ENCODE results near the gene NCK2. TPM values are rescaled to one million over a fixed set of nuclear protein-coding genes. Genes with fewer than 3 reads are reported as not detected.

NCK2 gene
- polyA plus RNA-seq, 3 donors, result 2.5 to 18.2 (median 7.6) TPM

DNA sequence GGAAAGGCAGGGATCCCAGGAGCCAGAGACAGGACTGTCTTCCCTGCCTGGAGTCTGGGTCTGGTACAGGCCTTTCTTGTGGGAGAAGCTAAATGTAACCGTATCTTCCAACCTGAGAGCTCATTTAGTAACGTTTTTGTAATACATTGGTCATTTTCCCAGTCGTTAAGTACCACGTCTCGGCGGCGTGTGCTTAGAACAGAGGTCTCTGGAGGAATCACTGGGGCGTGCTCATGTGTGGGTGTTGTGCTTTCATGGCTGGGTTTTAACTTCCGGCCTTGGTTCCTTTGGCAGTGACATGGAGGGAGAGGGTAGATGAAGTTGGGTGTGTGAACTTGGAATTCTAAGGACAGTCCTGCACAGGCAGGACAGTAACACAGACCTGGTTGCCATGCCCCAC lies 79.7 kb downstream of the NCK2 start:
- Histone ChIP-seq H3K79me2 (ENCODE audit: insufficient read depth, low read length) (peaks cover 6% of the 10 kb centered on the region), H3K4me1 (ENCODE audit: control insufficient read depth in 1 of 2, insufficient read depth in 2 of 2, low read length in 2 of 2) (peaks cover 19 to 20% of the 10 kb centered on the region in 2 donors), H2AFZ (ENCODE audit: insufficient read depth, low read depth, low read length, poor library complexity, severe bottlenecking) (no peak overlapping the region), H3K27me3 (ENCODE audit: control insufficient read depth in 2 of 2, insufficient read depth in 2 of 2, low read length in 2 of 2) (no peaks in the 10 kb centered on the region), H3K9ac (ENCODE audit: insufficient read depth, low read length, poor library complexity, severe bottlenecking) (no peak overlapping the region), H3K4me3 (replicated peaks in 1 of 3; ENCODE audit: low read depth in 2 of 3, low read length in 3 of 3) (no peak overlapping the region), H3K4me2 (replicated peaks; ENCODE audit: extremely low read depth, low read length, poor library complexity, severe bottlenecking) (no peak overlapping the region), H3K27ac (ENCODE audit: low read depth in 1 of 2, low read length in 2 of 2) (no peak overlapping the region), H4K20me1 (ENCODE audit: insufficient read depth, low read length) (peaks cover 23% of the 10 kb centered on the region), H3K9me3 (replicated peaks in 1 of 2; ENCODE audit: control insufficient read depth in 1 of 2, insufficient read depth in 1 of 2, low read length in 2 of 2) (peaks cover 0 to 7% of the 10 kb centered on the region in 2 donors), H3K36me3 (replicated peaks in 1 of 2; ENCODE audit: control insufficient read depth in 1 of 2, insufficient read depth in 2 of 2, low read length in 2 of 2) (peaks cover 0 to under 1% of the 10 kb centered on the region in 2 donors)
- TF ChIP-seq CTCF (IDR thresholded peaks at IDR 0.05), result no peak
- peaks cover 2 to 12% (median 5%) of the 10 kb centered on the region in 7 donors for H3K9me3 Mint-ChIP-seq
- DNase-seq, result no peak
- no peak overlapping the region for H3K4me3 Mint-ChIP-seq
- peak overlapping the region in 1 of 7 donors; percentile 26 for H3K27ac Mint-ChIP-seq
- 100% methylated on average over 7 of the region's 9 CpGs for WGBS (ENCODE audit: insufficient coverage)
- peaks cover 30% of the 10 kb centered on the region for H3K4me1 Mint-ChIP-seq
- intact Hi-C loops (cut with micrococcal nuclease), result no loop called here
- peaks cover 24 to 39% of the 10 kb centered on the region in 2 donors for H3K36me3 Mint-ChIP-seq
- H3K27me3 Mint-ChIP-seq (ENCODE audit: low read depth in 3 of 3), result peaks cover 0 to 2% (median 0%) of the 10 kb centered on the region in 3 donors

DNA sequence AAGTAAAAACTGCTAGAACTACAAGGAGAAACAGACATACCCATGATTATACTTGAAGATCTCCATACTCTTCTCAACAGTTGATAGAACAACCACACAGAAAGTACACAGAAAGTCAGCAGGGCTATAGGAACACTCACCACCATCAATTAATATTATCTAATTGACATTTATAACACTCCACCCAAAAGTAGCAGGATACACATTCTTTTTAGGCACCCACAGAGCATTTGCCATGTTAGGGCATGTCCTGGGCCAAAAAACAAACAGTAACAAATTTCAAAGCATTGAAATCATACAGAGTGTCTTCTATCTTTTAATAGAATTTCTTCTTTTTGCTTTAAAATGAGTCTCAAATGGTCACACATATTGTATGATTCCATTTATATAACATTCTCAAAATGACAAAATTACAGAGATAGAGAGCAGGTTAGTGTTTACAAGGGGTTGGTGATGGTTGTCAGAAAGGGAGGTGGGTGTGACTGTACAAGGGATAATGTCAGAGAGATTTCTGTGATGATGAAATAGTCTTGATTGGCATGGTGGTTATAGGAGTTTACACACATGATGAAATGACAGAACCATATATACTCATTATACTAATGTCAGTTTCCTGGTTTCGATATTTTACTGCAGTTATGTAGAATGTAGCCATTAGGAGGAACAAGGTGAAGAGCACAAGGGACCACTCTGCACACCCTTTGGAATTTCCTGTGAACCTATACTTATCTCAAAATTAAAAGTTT lies 82.8 kb downstream of the NCK2 start:
- Histone ChIP-seq H3K79me2 (ENCODE audit: insufficient read depth, low read length) (peaks cover 7% of the 10 kb centered on the region), H3K27me3 (ENCODE audit: control insufficient read depth in 2 of 2, insufficient read depth in 2 of 2, low read length in 2 of 2) (no peaks in the 10 kb centered on the region), H4K20me1 (ENCODE audit: insufficient read depth, low read length) (peaks cover 12% of the 10 kb centered on the region), H3K4me1 (ENCODE audit: control insufficient read depth in 1 of 2, insufficient read depth in 2 of 2, low read length in 2 of 2) (peaks cover 14 to 15% of the 10 kb centered on the region in 2 donors), H3K9ac (ENCODE audit: insufficient read depth, low read length, poor library complexity, severe bottlenecking) (no peak overlapping the region), H3K36me3 (replicated peaks in 1 of 2; ENCODE audit: control insufficient read depth in 1 of 2, insufficient read depth in 2 of 2, low read length in 2 of 2) (no peaks in the 10 kb centered on the region), H3K4me3 (replicated peaks in 1 of 3; ENCODE audit: low read depth in 2 of 3, low read length in 3 of 3) (no peak overlapping the region), H3K27ac (ENCODE audit: low read depth in 1 of 2, low read length in 2 of 2) (peak overlapping the region in 1 of 2 donors; percentile 42), H2AFZ (ENCODE audit: insufficient read depth, low read depth, low read length, poor library complexity, severe bottlenecking) (no peak overlapping the region), H3K9me3 (replicated peaks in 1 of 2; ENCODE audit: control insufficient read depth in 1 of 2, insufficient read depth in 1 of 2, low read length in 2 of 2) (peaks cover 7% of the 10 kb centered on the region in 2 donors), H3K4me2 (replicated peaks; ENCODE audit: extremely low read depth, low read length, poor library complexity, severe bottlenecking) (no peak overlapping the region)
- TF ChIP-seq CTCF (IDR thresholded peaks at IDR 0.05), result no peak
- Mint-ChIP-seq H3K9me3 (peaks cover 6 to 25% (median 16%) of the 10 kb centered on the region in 7 donors), H3K4me3 (no peak overlapping the region), H3K27ac (peak overlapping the region; percentile 5 to 73 (median 55)), H3K27me3 (ENCODE audit: low read depth in 3 of 3) (peaks cover 0 to 3% (median 0%) of the 10 kb centered on the region in 3 donors), H3K4me1 (peaks cover 20% of the 10 kb centered on the region), H3K36me3 (peaks cover 27 to 31% of the 10 kb centered on the region in 2 donors)
- no CpG with 5 or more reads among the region's 1 CpG for WGBS (ENCODE audit: insufficient coverage)
- DNase-seq, result peak; percentile 36 to 67 (median 61)
- intact Hi-C loops (cut with micrococcal nuclease), result no loop called here

Measured in CD14-positive monocyte (primary cell).